HL-60 (cell line): ENCODE results near the gene EYA2.

Source experiments
- CTCF ChIP-seq: IDR thresholded peaks from one replicate; pipeline ENCODE4 v1.5.1; 2011; ENCODE audit warnings: low read length, control low read depth, inconsistent platforms; ENCODE audit not compliant: insufficient read depth
- GABPA ChIP-seq: IDR thresholded peaks from 2 replicates; pipeline ENCODE4 v1.6.1; 2012; ENCODE audit warnings: low read depth
- POLR2AphosphoS5 ChIP-seq: IDR thresholded peaks from 2 replicates; pipeline ENCODE4 v1.6.1; 2012; ENCODE audit warnings: low read depth
- REST ChIP-seq: IDR thresholded peaks from 2 replicates; pipeline ENCODE4 v1.6.1; 2012; ENCODE audit warnings: low read depth; ENCODE audit not compliant: insufficient replicate concordance
- SPI1 ChIP-seq: IDR thresholded peaks from 2 replicates; pipeline ENCODE4 v1.6.1; 2012; ENCODE audit warnings: low read depth, mild to moderate bottlenecking, borderline replicate concordance

- TF ChIP-seq POLR2AphosphoS5 (no peak), CTCF (no peak), REST (no peak), SPI1 (no peak), GABPA (no peak)
These were observed 341.4 kb downstream of the EYA2 start for GRCh38 chr20:47235853-47236638.
